HG02943 (cell line): ENCODE results near the gene TRIM65.

ENCODE experiments used
- ATAC-seq: cut with Tn5 transposase; IDR thresholded peaks from one replicate; pipeline ENCODE4 v1.9.1; 2021; ENCODE audit warnings: mild to moderate bottlenecking, low read depth, moderate library complexity; ENCODE audit not compliant: unreplicated experiment

TRIM65 gene, protein sequence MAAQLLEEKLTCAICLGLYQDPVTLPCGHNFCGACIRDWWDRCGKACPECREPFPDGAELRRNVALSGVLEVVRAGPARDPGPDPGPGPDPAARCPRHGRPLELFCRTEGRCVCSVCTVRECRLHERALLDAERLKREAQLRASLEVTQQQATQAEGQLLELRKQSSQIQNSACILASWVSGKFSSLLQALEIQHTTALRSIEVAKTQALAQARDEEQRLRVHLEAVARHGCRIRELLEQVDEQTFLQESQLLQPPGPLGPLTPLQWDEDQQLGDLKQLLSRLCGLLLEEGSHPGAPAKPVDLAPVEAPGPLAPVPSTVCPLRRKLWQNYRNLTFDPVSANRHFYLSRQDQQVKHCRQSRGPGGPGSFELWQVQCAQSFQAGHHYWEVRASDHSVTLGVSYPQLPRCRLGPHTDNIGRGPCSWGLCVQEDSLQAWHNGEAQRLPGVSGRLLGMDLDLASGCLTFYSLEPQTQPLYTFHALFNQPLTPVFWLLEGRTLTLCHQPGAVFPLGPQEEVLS

DNA sequence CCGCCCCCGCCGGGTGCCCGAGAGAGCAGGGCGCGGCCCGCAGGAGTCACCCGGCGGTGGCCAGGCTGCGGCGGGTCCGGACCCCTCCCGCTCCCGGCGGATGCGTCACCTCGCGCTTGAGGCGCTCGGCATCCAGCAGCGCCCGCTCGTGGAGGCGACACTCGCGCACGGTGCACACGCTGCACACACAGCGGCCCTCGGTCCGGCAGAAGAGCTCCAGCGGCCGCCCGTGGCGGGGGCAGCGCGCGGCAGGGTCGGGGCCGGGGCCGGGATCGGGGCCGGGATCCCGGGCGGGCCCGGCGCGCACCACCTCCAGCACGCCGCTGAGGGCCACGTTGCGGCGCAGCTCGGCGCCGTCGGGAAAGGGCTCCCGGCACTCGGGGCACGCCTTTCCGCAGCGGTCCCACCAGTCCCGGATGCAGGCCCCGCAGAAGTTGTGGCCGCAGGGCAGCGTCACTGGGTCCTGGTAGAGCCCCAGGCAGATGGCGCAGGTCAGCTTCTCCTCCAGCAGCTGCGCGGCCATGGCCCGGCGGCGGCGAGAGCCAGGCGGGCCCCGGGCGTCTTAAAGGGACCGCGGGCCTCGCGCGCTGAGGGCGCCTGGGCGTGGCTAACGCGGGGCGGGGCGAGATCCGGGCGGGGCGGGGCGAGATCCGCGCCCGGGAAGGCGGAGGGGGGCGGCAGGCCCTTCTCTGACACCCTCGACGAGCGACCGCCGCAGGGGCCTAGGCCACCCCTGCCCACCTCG, at the start of gene TRIM65:
Gene TRIM65, minus strand, starts transcription at position 537 of the 745 bp plus-strand sequence. Its CDS starts 14 bp downstream, at position 523.
- peak; percentile 47 for ATAC-seq

DNA sequence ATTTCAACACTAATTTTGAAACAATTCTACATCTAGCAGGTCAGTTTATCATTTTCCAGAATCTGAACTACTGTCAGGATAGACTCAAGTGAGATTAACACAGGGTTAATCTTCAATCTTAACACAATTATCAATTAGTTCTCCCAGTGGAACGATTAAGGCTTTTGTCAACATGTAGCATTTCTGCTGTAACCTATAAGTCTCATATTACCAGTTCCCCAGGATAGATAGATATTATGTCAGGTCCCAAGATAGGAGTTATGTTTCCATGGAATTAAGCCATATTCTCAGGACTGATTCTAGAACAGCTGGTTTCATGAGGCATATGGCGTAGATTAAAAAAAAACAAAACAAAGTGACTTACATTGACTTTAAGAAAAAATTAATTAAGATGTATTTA, 48.5 kb upstream of the TRIM65 start:
- ATAC-seq, result no peak

DNA sequence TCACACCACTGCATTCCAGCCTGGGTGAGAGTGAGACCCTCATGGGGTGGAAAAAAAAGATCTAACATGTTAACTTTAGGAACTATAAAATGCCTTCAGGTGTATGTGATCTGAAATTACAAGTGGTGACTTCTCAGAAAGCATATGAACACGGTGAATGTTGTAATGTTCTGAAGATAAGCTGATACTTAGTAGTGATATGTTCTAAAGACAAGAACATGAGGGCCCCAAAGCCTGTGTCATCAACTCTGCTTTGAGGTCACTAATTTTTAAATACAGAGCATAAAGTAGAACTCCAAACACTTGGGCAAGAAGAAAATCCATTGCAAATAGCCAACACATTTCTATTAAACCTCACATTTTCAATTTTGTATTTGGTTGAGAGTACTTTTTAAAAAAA, 46.7 kb upstream of the TRIM65 start:
- no peak for ATAC-seq

DNA sequence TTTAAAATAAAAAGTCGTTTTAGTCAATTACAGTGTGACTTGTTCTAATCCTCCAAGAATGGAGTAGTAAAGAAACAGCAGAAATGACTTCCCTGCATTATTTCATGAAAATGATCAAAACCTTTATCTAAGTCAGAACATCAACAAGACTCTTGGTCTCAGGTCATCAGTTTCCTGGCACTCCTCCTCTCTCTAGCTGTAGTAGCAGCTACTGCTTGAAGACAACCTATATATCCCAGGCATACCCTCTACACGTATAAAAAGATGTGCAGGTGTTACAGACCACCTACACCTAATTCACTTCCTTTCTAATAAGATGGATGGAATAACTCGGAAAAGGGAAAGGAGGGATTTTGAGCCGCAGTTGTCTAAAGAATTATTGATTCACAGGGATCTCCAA, 45.7 kb upstream of the TRIM65 start:
- no peak for ATAC-seq

DNA sequence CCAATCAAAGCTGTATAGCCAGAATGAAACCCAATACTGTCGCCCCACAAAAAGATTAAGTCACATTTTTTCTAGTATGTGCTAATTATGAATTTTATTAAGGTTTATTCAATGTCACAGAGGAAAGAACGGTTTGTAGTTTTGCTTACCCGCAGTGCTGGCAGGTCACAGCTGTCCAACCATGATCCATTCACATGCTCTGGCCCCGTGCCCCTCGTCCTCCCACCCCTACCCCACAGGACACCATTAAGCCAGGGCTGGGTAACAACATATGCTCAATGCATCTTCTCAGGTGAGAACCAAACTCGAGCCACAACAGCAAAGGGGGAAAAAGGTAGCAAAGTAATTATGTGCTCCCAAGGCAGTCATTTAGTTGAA, 44.7 kb upstream of the TRIM65 start:
- ATAC-seq, result no peak

DNA sequence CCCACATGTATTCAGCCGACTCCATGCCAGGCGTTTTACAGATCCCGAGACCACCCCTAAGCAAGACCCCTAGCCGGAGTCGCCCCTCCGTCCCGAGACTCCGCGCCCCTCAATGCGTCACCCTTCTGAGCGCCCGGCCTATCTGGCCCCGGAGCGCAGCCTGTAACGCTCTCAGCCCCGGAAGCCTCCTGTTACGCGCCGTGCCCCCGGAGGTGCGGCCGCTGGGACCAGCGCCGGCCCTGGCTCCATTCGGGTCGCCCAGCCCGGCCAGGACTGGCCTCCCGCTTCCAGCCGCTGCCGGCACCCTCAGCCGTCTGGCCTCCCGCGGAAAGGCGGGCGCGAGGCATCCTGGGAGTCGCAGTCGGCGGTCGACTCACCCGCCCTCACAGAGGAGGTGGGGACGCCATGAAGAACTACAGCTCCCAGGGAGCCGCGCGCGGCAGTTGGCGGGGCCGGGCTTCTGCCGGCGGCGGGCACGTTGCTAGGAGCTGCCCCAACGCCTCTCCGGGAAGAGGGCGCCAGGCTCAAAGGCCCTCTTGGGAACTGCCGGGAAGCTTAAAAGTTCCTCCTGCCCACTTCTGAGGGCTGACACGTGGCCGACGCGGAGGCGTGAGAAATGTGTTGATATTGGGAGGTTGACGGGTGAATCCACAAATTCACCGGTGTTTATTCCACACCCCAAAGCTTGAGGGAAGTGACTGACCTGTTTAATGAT, 44.1 kb upstream of the TRIM65 start, which contains the start of gene FBF1:
Gene FBF1, minus strand, starts transcription at position 316 of the 715 bp plus-strand sequence. CDS start 2,893 bp downstream, outside the sequence.
- peak; percentile 85 for ATAC-seq

DNA sequence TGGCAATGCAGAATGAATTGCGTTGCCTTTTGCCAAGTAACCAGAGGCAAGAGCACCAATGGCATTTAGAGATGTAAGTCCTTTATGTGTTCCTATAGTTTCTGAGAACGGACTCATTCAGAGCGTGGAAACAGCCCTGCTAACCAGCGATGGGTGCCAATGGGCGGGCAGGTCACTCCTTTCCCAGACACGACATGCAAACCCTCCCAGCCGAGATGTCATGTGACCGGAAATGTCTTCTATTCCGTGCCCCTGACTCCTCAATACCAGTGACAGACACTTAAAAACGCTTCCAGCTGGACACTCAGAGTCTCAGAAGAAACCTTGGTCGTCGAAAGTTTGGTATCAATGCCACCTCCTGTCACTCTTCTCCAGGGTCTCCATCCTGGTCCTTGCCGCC, 40.9 kb upstream of the TRIM65 start:
- no peak for ATAC-seq

DNA sequence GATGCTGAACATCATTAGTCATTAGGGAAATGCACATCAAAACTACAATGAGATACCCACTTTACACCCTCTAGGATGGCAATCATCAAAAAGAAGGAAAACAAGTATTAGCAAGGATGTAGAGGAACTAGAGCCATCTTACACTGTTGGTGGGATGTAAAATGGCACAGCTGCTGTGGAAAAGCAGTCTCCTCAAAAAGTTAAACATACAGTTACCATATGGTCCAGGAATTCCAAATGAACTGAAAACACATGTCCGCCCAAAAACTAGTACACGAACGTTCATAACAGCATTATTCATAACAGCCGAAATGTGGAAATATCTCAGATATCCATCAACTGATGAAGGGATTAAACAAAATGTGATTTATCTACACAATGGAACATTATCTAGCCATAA, 37.1 kb upstream of the TRIM65 start:
- ATAC-seq, result no peak

DNA sequence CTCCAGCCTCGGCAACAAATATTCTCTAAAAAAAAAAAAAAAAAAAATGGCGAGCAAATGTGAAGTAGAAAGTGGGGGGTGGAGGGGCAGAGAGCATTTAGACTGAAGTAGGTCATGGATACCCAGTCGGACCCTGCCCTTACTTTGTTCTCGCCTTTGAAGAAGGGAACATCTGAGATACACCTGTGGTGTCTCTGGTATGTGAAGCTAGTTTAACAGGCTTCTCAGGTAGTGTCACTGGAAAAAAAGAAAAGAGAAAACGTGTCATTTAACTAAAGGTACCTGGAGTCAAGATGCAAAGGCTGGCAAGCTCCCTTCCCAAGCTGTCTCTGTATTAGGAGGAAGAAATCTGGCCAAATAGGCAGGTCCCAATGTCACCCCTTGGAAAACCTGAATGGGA, 36.1 kb upstream of the TRIM65 start:
- no peak for ATAC-seq

DNA sequence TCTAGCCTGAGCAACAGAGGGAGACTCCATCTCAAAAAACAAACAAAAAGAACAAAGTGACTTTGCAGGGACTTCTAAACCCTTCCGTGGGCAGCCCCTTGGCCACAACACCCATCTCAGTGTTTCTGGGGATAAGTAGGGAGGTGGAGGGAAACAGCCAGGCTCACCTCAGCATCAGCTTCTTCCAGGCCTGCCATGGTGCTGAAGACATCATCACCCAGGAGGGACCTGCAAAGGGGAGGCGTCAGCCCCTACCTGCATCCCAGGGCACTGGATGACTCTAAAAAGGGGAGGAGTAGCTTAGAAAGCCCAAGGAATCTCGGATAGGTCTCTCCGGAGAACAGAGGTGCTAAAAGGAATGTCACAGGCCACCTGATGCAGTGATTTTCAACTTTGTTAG, 34.3 kb upstream of the TRIM65 start:
- no peak for ATAC-seq

DNA sequence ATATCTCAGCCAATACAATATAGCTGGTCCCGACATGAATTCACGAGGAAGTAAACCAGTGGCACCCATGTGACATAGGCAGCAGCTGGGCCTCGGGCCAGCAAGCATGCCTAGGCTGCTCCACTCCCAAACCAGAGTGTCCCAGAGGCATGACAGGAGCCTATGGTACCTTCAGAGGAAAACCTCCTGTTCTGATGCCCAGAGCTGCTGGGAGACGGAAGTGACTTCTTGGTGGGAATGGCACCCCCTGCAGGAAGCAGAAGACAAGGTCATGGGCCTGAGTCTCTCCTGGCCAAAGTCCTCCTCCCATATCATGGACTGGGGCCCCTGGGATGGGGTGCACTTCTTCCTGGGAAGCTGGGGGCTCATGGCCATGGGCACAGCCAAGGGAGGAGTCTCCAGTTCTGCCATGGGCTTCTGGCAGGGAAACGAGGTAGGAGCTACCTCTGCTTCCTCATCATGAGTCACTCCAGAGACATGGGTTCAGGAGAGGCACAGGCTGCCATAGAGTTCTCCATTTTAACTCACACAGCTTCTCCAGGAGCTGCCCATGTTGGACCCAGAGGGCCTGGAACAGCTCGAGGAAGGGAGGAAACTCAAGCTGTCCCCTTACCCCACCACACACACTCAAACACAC, 30.7 kb upstream of the TRIM65 start:
- ATAC-seq, result no peak

DNA sequence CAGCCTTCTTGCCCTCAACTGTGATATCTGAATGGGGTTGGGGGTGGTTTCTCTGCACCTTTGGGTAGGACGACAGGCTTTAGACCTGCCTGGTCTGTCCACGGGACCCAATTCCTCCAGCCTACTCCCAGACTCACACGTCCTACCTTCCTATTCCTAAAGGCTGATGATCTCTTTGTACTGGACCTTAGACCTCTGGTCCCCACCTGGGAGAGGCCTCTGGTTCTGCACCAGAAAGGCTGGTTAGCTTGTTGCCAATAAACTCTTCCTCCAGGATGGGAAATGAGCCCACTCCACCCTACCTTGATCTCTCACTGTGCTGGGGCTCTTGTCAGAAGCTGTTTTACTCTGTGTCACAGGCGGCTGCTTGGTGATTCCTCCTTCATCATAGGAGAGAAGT, 29.7 kb upstream of the TRIM65 start:
- no peak for ATAC-seq

DNA sequence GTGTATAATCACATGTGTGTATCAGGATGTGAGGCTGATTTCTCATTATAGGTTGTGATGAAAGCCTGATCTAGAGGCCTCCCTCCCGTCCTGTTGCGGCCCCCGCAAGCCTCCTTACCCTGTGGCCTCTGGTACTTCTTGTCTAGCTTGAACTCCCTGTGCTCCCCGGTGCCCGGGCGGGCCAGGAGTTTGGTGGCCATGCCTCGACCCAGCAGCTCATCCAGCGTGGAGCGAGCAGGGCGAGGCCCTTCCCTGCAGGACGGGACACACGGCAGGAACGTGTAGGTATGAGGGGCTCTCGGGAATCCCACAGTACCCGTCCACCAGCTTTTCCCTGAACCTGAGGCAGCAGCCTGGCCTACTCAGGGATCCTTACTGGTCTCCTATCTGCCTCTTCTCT, 29.2 kb upstream of the TRIM65 start:
- ATAC-seq, result no peak

DNA sequence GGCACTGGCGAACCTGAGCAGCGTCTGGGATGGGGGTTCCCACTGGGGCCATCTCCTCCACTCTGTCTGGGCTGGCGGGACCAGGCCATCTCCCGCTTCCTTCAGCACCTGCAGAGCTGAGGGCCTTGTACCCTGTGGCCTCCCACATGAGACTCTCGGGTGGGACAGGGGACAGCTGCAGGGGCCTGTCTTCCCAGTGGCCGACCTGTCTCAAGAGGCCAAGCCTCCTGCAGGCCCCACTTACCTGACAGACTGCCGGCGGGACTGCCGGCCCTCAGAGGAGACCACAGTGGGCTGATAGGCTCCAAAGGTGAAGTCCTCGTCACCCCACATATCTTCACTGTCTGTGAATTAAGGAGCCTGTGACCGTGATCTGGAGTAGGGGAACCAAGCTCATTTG, 28.4 kb upstream of the TRIM65 start:
- ATAC-seq, result no peak

DNA sequence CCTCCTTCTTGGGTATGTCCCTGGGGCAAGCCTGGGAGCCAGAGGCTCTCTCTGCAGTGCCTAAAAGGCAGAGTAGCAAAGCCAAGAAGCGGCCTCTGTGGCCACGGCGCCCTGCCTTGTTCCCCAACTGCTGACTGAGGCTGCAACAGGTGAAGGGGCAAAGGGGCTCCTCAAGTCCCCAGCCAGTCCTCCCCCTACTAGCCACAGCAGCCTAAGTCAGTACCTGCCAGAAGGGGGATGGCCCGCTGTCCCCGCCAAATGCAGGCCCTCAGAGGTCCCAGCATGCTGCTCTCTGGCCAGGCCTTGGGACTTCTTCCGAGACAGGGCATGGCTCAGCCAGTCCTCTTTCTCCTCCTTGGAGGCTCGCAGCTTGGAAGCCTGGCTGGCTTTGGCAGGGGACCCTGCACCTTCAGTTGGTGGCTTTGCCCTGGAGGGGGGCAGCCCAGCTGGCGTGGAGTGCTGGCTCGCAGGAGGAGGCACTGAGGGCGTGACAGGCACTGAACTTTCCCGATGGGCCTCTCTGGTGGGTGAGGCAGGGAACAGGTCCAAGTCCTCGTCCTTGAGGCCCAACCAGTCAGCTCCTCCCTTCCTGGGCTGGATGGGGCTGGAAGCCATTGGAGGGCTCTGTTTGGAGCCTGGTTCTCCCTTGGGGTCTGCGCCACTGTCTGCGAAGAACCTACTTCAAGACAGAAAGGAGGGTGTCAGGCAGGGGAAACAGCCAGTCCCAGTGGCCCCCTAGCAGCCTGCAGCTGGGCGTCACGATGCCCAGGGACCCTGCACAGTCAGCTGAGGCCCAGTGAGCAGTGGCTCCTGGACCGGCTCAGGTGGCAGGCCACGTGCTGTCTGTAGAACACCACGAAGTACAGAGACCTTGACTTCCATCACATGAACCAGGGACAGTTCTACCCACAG, 26.5 kb upstream of the TRIM65 start:
- no peak for ATAC-seq

DNA sequence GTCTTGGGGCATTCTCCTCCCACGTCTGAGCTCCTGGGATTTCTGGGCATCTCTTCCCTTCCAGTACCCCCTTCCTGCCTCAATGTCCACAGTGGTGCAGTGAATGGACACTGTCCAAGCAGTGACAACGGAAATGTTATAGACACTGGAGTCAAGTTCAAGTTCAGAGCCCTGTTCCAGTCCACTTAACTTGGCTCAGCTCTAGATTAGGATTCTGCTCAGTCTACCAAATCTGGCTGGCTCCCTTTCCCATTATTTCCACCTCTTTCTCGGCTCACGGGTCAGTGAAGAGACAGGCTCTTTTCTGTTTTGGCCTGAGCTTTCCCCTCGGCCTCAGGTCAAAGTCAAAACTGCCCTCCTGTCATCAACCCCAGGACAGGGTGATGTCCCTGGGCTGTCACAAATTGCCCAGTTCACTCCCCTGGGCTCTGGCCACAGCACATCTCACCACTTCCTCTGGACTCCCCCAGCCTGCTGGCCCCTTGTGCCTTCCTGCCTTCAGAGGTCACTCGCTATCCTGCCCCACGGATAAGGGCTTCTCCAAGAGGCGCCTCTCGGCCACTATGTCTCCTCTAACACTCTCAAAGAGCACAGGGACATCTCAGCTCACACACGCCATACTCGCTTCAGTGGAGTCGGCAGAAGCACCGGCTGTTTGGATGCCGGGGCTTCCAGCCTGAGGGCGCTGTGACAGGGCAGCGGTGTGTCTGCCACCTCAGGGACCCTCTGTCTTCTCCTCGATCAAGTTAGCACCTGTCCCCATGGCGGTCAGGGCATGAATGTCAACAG, 25.6 kb upstream of the TRIM65 start:
- ATAC-seq, result no peak

DNA sequence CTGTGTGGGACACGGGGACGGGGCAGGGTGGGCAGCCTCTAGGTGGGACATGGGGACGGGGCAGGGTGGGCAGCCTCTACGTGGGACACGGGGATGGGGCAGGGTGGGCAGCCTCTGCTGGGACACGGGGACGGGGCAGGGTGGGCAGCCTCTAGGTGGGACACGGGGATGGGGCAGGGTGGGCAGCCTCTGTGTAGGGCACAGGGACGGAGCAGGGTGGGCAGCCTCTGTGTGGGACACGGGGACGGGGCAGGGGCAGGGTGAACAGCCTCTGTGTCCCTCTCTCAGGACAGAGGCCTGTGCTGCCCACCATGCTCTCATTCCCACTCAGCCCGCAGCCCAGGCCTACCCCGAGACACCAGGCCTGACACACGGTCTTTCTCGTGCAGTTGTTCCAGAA, 24.8 kb upstream of the TRIM65 start:
- ATAC-seq, result no peak

DNA sequence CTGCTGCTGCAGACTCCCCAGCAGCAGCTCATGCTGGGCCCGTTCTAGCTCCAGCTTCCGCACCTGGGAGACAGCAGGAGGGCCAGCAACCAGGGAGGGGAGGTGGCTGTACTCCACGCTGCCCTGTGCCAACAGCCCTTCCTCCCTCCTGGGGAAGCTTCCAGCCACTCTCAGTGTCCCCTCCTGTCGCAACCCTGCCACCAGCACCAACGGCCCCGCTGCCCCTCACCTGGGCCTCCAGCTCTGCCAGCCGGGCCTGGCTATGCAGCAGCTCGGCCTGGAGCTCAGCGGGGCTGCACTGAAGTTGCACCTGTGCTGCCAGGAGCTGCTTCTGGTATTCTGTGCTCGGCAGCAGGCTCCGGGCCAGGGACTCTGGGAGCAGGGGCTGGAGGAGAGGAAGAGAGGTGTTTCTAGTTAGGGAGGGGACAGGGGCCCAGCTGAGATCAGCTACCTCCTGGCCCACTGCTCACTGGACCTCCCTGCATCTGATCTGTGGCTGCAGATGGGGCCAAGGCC, 23.4 kb upstream of the TRIM65 start:
- no peak for ATAC-seq

DNA sequence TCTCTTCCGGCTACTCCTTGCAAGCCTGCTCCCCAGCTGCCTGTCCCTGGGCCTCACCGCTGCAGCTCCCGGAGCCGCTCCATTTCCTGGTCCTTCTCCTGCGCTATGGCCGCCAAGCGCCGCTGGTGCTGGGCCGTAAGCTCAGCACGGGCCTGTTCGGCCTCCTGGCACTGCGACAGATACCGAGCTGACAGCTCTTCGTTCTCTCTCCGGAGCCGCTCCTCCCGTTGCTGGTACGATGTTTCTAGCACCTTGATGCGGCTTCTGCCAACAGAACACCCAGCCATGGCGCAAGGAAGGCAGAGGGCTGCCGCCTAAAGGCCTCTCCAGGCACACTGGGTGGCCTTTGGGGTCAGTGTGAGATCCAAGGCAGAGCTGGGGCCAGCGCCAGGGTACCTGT, 22.9 kb upstream of the TRIM65 start:
- ATAC-seq, result no peak
